NT2/D1 (cell line): ENCODE data around the gene SFSWAP.

Experiments used
- SUZ12 ChIP-seq: IDR thresholded peaks from 2 replicates; pipeline ENCODE4 v1.6.1; 2011; ENCODE audit not compliant: insufficient read length, insufficient read depth; ENCODE audit errors: extremely low read depth
- YY1 ChIP-seq: IDR thresholded peaks from 2 replicates; pipeline ENCODE4 v1.6.1; 2011; ENCODE audit not compliant: insufficient read length, insufficient read depth
- ZNF274 ChIP-seq: IDR thresholded peaks from 2 replicates; pipeline ENCODE4 v1.6.1; 2011; ENCODE audit warnings: mild to moderate bottlenecking, low read depth, low read length

DNA sequence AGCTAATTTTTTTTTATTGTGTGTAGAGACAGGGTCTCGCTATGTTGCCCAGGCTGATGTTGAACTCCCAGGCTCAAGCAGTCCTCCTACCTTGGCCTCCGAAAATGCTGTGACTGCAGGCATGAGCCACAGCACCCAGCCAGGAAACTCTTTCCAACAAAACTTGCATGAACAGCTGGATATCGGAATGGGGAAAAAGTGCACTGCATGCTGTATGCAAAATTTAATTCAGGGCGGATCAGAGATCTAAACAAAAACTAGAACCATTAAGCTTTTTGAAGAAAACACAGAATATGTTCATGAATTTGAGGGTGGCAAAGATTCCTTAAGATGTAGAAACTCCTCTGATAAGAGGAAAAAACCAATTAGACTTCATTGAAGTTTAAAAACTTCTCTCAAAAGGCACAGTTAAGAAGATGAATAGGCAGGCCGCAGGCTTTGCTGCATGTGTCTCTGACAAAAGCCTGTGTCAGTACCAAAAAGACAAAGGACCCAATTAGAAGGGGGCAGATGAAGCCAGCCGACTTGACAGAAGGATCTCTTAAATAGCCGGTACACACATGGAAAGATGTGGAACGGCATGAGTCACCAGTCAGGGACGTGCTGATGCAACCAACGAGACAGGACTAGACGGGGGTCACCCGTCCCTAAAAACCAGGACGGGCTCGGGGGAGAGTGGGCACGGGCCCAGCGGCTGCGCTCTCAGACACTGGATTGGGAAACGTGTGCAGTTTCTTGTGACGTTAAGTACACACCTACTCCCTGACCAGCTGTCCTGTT lies 82.5 kb downstream of the SFSWAP start:
- TF ChIP-seq ZNF274 (no peak), YY1 (no peak), SUZ12 (no peak)
